Measurements from ENCODE around the gene REV3L.
"Not testable (repeated sequence)": the region's sequence is repeated elsewhere in the genome, so short reads cannot be mapped to it uniquely, and the experiment has no call there.

REV3L gene

DNA sequence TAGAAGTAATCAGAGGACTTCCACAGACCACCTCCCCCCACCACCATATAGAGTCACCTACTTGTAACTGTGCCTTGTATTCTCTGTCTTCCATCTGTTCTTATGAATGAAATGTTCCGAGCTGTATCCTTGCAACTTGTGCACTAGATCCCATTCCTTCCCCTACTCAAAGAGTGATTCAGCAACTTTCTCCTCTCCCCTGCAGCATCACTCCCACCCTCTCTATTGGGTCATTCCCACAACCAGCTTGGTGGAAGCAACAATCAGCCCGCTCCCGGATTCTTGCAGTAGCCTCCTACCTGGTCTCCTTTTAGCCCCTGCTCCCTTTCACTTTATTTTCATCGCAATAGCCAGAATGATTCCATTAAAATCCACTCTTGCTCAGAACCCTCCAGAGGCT is 34.9 kb upstream of the REV3L start:
- no peak for DNase-seq (ENCODE audit: low read depth in 1 of 2, low spot score in 1 of 2)
- no peak overlapping the region for H3K27ac ChIP-seq (replicated peaks)
- TF ChIP-seq CTCF (IDR thresholded peaks at IDR 0.05; ENCODE audit: insufficient read depth, low read length) (no peak), GABPA (IDR thresholded peaks at IDR 0.05; ENCODE audit: low read depth) (no peak), SPI1 (IDR thresholded peaks at IDR 0.05; ENCODE audit: borderline replicate concordance, low read depth) (no peak), POLR2AphosphoS5 (IDR thresholded peaks at IDR 0.05; ENCODE audit: low read depth) (no peak)
- TF ChIP-seq, protein P1, sequence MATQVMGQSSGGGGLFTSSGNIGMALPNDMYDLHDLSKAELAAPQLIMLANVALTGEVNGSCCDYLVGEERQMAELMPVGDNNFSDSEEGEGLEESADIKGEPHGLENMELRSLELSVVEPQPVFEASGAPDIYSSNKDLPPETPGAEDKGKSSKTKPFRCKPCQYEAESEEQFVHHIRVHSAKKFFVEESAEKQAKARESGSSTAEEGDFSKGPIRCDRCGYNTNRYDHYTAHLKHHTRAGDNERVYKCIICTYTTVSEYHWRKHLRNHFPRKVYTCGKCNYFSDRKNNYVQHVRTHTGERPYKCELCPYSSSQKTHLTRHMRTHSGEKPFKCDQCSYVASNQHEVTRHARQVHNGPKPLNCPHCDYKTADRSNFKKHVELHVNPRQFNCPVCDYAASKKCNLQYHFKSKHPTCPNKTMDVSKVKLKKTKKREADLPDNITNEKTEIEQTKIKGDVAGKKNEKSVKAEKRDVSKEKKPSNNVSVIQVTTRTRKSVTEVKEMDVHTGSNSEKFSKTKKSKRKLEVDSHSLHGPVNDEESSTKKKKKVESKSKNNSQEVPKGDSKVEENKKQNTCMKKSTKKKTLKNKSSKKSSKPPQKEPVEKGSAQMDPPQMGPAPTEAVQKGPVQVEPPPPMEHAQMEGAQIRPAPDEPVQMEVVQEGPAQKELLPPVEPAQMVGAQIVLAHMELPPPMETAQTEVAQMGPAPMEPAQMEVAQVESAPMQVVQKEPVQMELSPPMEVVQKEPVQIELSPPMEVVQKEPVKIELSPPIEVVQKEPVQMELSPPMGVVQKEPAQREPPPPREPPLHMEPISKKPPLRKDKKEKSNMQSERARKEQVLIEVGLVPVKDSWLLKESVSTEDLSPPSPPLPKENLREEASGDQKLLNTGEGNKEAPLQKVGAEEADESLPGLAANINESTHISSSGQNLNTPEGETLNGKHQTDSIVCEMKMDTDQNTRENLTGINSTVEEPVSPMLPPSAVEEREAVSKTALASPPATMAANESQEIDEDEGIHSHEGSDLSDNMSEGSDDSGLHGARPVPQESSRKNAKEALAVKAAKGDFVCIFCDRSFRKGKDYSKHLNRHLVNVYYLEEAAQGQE (IDR thresholded peaks at IDR 0.05; ENCODE audit: insufficient replicate concordance, low read depth) = no peak
- H3K27me3 ChIP-seq (ENCODE audit: insufficient read depth, poor library complexity, severe bottlenecking) = no peaks in the 10 kb centered on the region
- H3K4me3 ChIP-seq (replicated peaks; ENCODE audit: insufficient read depth, low read length) = no peak overlapping the region

DNA sequence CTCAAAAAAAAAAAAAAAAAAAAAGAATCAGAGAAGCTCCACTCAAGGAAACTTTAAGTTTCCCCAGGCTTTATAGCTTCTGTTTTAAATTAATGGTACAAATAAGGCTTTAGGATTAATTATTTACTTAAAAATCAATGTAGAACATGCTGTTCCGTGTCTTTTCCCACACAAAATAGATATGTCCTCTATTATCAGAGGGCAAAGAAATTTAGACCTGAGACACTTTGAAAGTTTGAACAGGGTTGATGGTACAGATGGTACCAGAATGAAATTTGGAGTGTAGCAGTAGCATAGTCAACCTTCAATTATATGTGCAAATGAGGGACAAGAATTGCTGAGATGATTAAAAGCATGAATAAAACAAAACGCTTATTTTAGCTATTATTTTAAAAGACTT is 32.2 kb upstream of the REV3L start:
- TF ChIP-seq POLR2AphosphoS5 (IDR thresholded peaks at IDR 0.05; ENCODE audit: low read depth) = no peak
- no peak for TF ChIP-seq CTCF (IDR thresholded peaks at IDR 0.05; ENCODE audit: insufficient read depth, low read length)
- no peak for TF ChIP-seq GABPA (IDR thresholded peaks at IDR 0.05; ENCODE audit: low read depth)
- TF ChIP-seq, protein P1 (IDR thresholded peaks at IDR 0.05; ENCODE audit: insufficient replicate concordance, low read depth) = no peak
- no peak for TF ChIP-seq SPI1 (IDR thresholded peaks at IDR 0.05; ENCODE audit: borderline replicate concordance, low read depth)
- DNase-seq (ENCODE audit: low read depth in 1 of 2, low spot score in 1 of 2) = no peak
- H3K27me3 ChIP-seq (ENCODE audit: insufficient read depth, poor library complexity, severe bottlenecking) = no peaks in the 10 kb centered on the region
- no peak overlapping the region for H3K27ac ChIP-seq (replicated peaks)
- H3K4me3 ChIP-seq (replicated peaks; ENCODE audit: insufficient read depth, low read length) = no peak overlapping the region

- H3K4me3 ChIP-seq (replicated peaks; ENCODE audit: insufficient read depth, low read length); H3K27me3 ChIP-seq (ENCODE audit: insufficient read depth, poor library complexity, severe bottlenecking); DNase-seq (ENCODE audit: low read depth in 1 of 2, low spot score in 1 of 2); H3K27ac ChIP-seq (replicated peaks): not testable (repeated sequence)
These were observed 31.5 kb upstream of the REV3L start for GRCh38 chr6:111514531-111514930.

GRCh38 chr6:111507219-111507618 is 24.2 kb upstream of the REV3L start:
- DNase-seq (ENCODE audit: low read depth in 1 of 2, low spot score in 1 of 2); H3K4me3 ChIP-seq (replicated peaks; ENCODE audit: insufficient read depth, low read length); H3K27ac ChIP-seq (replicated peaks); H3K27me3 ChIP-seq (ENCODE audit: insufficient read depth, poor library complexity, severe bottlenecking): not testable (repeated sequence)

- H3K4me3 ChIP-seq (replicated peaks; ENCODE audit: insufficient read depth, low read length); H3K27me3 ChIP-seq (ENCODE audit: insufficient read depth, poor library complexity, severe bottlenecking); DNase-seq (ENCODE audit: low read depth in 1 of 2, low spot score in 1 of 2); H3K27ac ChIP-seq (replicated peaks): not testable (repeated sequence)
These were observed 22.5 kb upstream of the REV3L start for GRCh38 chr6:111505498-111505897.

Data from HL-60 (cell line).